ENCODE data around the gene MSL3B.

MSL3B gene

DNA sequence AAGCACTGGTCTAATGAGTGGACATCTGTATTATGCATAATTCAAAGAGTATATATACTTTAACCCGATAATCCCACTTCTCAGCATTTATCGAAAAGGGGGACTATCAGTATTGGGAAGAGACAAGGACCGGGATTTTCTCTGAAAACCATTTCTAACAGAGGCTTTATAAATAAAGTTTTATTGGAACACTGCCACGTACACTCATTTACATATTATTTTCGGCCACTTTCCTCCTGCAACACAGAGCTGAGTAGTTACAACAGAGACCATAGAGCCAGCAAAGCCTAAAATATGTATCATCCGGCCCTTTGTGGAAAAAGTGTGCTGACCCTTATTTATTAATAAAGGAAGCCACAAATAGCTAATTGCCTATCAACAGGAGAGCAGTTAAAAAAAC is 17.0 kb downstream of the MSL3B start:
- no peak for FAIRE-seq

GRCh38 chr2:233850745-233851144 is 17.4 kb downstream of the MSL3B start:
- no peak for FAIRE-seq

GRCh38 chr2:233849607-233850271 is 18.4 kb downstream of the MSL3B start:
- FAIRE-seq = no peak

DNA sequence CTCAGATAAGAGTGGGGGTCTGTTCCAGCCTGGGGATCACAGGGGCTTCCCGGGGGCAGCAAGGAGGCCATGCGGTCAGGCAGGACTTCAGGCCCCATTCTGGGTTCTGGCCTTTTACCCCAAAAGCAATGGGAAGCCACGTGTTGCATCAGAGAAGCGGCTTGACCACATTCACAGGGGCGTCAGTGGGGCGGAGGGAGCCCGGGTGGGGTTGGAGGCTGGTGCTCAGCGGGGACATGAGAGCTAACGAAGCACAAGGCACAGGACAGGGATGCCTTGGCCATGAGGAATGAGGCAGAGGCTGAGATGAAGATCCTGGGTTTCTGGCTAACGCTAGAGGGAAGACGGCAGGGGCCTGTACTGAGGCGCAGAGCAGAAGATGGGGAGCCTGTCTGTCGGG is 19.9 kb downstream of the MSL3B start:
- FAIRE-seq = no peak

- no peak for FAIRE-seq
Observed at GRCh38 chr2:233847248-233847898, 20.8 kb downstream of the MSL3B start.

DNA sequence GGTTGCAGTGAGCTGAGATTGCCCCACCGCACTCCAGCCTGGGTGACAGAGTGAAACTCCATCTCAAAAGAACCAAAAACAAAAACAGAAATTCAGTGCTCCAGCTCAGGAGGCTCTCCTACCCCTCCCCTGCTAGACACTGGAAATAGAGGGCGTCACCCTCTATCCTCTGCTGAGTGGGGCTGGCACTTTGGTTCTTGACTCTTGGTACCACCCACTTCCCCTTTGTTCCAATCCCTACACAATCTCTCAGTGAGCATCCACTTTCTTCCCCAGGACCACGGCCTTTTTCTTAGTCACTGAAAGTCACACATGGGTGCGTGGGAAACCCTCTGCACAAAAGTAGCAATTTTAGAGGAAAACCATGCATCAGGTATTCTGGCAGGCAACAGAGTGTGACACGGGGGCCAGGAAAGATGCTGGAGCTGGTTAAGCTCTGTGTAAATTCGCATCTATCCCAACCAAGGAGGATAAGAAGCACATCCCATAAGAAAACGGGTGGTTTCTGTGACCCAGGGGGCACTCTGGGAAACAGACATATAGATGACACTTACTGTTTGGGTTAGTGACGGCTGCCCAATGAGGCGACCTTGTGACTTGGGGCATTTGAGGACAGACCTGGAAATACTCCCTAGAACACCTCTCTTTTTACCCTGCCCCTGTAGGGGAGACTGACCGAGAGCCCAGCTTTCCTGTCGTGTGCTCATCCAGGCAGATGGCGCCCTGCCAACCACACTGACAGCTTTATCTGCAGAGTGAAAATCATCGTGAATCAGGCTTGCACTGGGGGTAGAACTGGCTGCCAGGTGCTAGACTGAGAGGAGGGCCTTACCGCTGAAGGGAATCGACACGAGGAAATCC is 21.6 kb downstream of the MSL3B start:
- FAIRE-seq = no peak

GRCh38 chr2:233845301-233846060 is 22.7 kb downstream of the MSL3B start:
- FAIRE-seq = no peak

- no peak for FAIRE-seq
Observed at GRCh38 chr2:233844836-233845235, 23.4 kb downstream of the MSL3B start.

GRCh38 chr2:233844064-233844807 is 23.9 kb downstream of the MSL3B start:
- FAIRE-seq = no peak

DNA sequence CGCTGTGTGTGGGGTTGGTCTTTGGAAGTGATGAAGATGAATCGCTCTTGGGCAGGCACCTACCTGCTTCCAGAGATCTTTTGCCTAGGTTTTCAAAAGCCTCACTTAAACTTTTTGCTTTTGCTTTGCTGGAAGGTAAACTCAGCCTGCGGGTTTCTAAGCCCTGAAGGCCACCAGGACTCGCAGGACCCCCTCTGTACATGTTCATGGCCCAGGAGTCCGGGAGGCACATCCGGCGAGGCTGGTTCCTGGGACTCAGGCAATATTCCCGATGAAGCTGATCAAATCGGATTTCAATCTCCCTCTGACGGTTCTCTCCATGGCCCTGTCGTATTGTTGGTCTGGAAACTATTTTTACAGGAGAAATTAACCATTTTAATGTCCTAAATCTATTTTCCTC is 27.0 kb downstream of the MSL3B start:
- no peak for FAIRE-seq

GRCh38 chr2:233840520-233840919 is 27.7 kb downstream of the MSL3B start:
- FAIRE-seq = no peak

GRCh38 chr2:233839447-233839820 is 28.8 kb downstream of the MSL3B start:
- no peak for FAIRE-seq

DNA sequence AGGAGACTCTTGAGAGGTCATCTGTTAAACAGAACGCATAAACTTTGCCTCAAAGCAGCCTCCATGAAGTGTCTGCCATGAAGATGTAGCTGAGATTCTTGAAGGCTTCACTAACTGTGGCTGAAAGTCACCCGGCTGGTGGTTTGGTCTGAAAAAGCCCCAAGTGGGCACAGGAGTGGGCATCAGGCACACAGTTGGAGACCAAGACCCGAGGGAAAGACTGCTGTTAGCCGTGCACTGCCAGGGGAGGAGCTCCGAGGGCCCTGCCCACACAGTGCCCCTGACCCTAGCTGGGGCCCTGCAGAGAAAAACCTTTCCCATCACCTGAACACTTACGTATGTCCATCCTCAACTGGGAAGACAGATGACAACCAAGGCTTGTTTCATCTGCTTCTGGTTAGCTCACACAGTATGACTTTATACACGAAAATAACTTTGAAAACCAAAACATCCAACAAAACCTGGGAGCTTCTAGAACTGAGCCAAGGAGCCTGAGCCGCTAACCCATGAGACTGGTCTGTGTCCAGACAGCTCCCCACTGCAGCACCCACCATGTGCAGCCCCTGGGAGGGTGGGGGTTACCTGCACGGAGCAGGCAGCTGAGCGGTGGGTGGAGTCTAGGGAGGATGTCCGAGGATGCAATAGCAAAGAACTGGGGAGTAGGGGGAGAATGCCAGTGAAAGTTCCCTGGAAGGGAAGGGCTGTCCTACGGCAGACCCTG is 29.3 kb downstream of the MSL3B start:
- no peak for FAIRE-seq

DNA sequence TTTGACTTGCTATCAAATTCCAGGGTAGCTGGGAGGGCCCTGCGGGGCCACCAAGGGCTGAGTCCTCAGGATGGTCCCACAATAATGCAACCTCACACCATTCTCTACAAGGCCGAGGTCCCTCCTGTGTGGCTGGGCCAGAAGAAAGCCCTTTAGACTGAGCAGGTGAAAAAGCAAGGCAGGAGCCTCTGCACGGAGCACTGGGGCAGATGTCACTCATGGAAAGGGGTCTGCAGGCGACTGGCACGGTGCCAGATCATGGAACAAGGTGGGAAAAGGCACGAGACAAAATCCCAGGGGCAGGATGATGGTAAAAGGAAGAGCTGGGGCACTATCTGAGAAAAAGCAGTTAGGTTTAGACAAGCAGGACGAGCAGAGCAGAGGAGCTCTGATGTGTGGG is 29.9 kb downstream of the MSL3B start:
- no peak for FAIRE-seq

GRCh38 chr2:233837694-233838229 is 30.4 kb downstream of the MSL3B start:
- no peak for FAIRE-seq

- no peak for FAIRE-seq
Observed at GRCh38 chr2:233836359-233836758, 31.8 kb downstream of the MSL3B start.

DNA sequence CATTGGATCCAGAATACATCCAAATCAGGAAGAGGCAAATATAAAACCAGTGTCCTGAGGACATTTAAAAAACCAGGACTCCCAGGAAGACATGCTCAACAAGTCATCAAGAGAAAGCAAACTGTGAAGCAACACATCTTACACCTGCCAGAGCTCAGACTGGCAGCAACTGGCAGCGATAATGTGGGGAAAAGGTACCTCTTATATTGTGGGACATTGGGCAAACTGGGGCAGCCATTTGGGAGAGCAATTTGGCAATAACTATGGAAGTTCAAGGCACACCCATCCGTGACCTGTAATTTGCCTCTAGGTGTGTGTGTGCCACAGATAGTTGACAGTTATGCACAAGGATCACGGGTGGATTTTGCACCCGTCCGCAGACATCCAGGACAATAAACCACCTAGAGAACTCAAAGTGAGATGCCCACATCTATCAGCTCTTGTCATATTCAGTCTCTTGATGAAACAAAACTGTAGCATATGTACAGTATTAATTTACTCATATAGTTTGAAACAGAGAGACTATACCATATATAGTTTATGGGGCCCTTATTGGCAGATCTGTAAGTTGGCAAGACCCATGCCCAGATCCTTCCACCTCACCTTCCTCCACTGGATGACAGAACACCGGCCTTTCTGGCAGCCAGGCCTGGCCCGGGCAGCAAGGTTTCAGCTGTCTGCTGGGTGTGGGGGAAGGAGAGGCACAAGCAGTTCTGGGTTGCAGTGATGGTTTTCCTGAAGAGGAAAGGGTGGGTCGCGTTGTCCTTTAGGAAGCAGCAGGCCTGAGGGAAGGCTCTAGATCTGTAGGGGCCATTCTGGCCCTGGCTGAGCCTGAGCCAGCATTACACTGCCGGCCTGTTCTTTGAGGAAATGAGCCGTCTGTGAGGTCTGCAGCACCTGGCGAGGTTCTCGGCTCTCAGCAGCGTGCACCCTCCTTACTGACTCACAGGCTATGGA is 32.7 kb downstream of the MSL3B start:
- no peak for FAIRE-seq

GRCh38 chr2:233833345-233833744 is 34.8 kb downstream of the MSL3B start:
- FAIRE-seq = no peak

DNA sequence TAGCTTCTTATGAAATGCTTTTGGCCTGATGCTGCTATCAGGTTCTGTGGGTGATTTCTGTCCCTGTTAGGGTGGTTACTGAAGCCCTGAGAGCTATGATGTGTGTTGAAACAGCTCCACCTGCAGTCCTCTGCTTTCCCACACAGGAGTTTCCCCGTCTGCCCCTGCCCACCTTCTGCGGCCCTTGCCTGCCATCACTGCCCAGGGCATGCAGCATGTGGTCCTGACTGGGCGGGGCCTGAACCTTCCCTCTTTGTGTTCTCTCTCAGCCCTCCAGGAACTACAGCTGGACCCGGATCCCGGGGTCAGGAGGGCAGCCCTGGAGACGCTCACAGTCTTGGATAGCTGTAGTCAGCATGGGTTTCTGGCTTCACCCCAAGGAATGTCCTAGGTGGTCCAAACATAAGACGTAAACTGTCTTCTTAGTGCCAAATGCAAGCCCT is 35.3 kb downstream of the MSL3B start:
- FAIRE-seq = no peak

- no peak for FAIRE-seq
Observed at GRCh38 chr2:233832414-233832813, 35.8 kb downstream of the MSL3B start.

All from A204.1 (cell line).